Activated T-cell treated with anti-CD3 and anti-CD28 coated beads, Interleukin-2, amount 50 U/mL, for 72 hours (primary cell): ENCODE measurements around the gene KLK6. TPM values are rescaled to one million over a fixed set of nuclear protein-coding genes. Genes with fewer than 3 reads are reported as not detected.

Experiments used
- ATAC-seq, 2 donors: fragments of 150-1000 bp; cut with Tn5 transposase; replicated peaks in 1 of 2; 2 replicates each; pipeline ENCODE4 v1.10.0; 2021; ENCODE audit warnings: moderate library complexity in 2 of 2, mild to moderate bottlenecking in 1 of 2
- DNase-seq, 2 donors: peaks; one replicate each; pipeline ENCODE4 v3.0.0; 2021 to 2022; ENCODE audit warnings: mixed read lengths in 1 of 2
- H3K27ac Mint-ChIP-seq: one replicate; pipeline ENCODE4 v1.8.0; 2022; ENCODE audit warnings: mild to moderate bottlenecking, moderate library complexity, mixed read lengths
- H3K27me3 Mint-ChIP-seq: one replicate; pipeline ENCODE4 v1.8.0; 2022; ENCODE audit warnings: low read depth, mixed read lengths
- H3K36me3 Mint-ChIP-seq, 2 donors: one replicate each; pipeline ENCODE4 v1.8.0; 2022; ENCODE audit warnings: mixed read lengths in 2 of 2, mild to moderate bottlenecking in 1 of 2; ENCODE audit not compliant: insufficient read depth in 2 of 2
- H3K4me1 Mint-ChIP-seq: one replicate; pipeline ENCODE4 v1.8.0; 2022; ENCODE audit warnings: low read depth, mixed read lengths
- H3K4me3 Mint-ChIP-seq, 2 donors: one replicate each; pipeline ENCODE4 v1.8.0; 2022; ENCODE audit warnings: mild to moderate bottlenecking in 2 of 2, mixed read lengths in 2 of 2, moderate library complexity in 2 of 2
- H3K9me3 Mint-ChIP-seq, 2 donors: one replicate each; pipeline ENCODE4 v1.8.0; 2022; ENCODE audit warnings: mixed read lengths in 2 of 2
- total RNA-seq, 2 donors: library from RNA; stranded (reverse); gene quantifications; one replicate each; pipeline ENCODE4 v1.2.3, GENCODE V29; 2022

The KLK6 gene
- total RNA-seq = not detected

- Mint-ChIP-seq H3K4me3 (no peak within 1 kb of the TSS), H3K4me1 (no peaks in the 10 kb centered on the region), H3K36me3 (no peaks in the 10 kb centered on the region), H3K9me3 (no peaks in the 10 kb centered on the region), H3K27me3 (peaks cover 37% of the 10 kb centered on the region), H3K27ac (no peak within 1 kb of the TSS)
- DNase-seq (no peak), ATAC-seq (no peak)
These were observed at the start of gene KLK6 for GRCh38 chr19:50969413-50969760. Gene KLK6 (minus strand): TSS chr19:50969591. CDS start chr19:50968104, 1,487 bp downstream.

- ATAC-seq (no peak), DNase-seq (no peak)
- Mint-ChIP-seq H3K4me3 (peak overlapping the region; percentile 83 to 94), H3K36me3 (peaks cover 3 to 5% of the 10 kb centered on the region in 2 donors), H3K4me1 (peaks cover 21% of the 10 kb centered on the region), H3K27ac (no peak overlapping the region), H3K9me3 (no peaks in the 10 kb centered on the region), H3K27me3 (peaks cover 64% of the 10 kb centered on the region)
These were observed 49.6 kb upstream of the KLK6 start for GRCh38 chr19:51018745-51019543.

DNA sequence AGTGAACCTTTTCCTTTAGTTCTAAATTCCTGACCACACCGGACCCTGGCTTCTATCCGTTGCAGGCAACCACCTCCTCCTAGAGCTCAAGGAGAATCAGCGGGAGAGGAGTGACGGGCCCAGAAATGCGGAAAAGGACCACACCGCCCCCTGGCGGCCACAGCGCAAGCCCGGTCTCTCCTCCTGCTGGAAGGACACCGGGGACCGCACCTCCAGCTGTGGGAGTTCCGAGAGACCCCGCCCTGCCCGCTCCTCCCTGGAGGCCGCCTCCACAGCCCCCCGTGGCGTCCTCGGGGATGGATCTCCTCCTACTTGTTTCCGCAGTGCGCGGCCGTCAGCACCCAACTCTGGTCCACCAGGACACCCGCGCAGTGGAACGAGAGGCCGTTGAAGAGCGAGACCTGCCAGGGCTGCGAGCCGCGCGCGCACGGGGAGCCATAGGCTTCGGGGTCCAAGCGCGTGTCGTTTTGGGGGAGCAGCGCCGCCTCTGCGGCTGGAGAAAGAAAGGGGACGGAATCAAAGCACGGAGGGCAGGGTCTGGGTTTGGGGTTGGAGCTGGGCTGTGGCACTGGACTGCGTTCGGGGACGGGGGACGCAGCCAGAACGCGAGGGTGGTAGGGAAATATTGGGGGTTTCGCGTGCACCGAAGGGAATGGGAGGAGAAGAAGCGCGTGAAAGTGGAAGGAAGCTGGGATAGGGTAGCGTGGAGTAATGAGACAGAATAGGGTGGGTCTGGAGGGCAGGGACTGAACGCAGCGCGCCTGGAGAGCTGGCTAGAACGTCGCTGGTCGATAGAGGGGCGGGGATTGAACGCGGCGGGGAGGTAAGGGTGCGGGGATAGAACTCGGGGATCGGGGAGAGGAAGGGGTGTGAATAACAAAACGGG, 47.6 kb upstream of the KLK6 start:
- peak overlapping the region; percentile 50 to 70 for H3K4me3 Mint-ChIP-seq
- peaks cover 72% of the 10 kb centered on the region for H3K27me3 Mint-ChIP-seq
- ATAC-seq (peak in 1 of 2 donors; percentile 49), DNase-seq (peak; percentile 31 to 65)
- no peak overlapping the region for H3K27ac Mint-ChIP-seq
- no peaks in the 10 kb centered on the region for H3K9me3 Mint-ChIP-seq
- H3K4me1 Mint-ChIP-seq = peaks cover 21% of the 10 kb centered on the region
- peaks cover 3 to 5% of the 10 kb centered on the region in 2 donors for H3K36me3 Mint-ChIP-seq

DNA sequence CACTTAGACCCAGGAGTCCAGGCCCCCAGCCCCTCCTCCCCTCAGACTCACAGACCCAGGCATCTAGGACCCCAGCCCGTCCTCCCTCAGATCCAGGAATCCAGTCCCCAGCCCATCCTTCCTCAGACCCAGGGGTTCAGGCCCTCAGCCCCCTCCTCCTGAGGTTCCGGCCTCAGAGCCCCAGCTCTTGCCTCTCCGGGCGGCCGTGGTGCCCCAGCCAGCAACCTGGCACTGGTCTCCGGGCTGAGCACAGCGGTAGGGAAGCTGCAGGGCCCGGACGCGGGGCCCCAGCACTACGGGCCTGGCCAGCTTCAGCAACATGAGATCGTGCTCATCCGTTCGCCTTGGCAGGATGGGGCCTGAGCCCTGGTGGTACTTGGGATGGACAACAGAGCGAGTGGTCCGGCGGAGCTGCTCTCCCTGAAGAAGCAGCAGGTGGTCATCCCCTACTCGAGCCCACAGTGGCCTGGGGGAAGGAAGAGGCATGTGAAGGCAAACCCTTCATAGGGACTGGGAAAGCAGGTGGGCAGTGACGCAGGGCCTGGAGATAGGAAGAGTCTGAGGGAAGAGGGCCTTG, 46.4 kb upstream of the KLK6 start:
- H3K27me3 Mint-ChIP-seq = peaks cover 72% of the 10 kb centered on the region
- no peaks in the 10 kb centered on the region for H3K9me3 Mint-ChIP-seq
- ATAC-seq (no peak), DNase-seq (no peak)
- no peak overlapping the region for H3K4me3 Mint-ChIP-seq
- peaks cover 3 to 5% of the 10 kb centered on the region in 2 donors for H3K36me3 Mint-ChIP-seq
- peaks cover 21% of the 10 kb centered on the region for H3K4me1 Mint-ChIP-seq
- H3K27ac Mint-ChIP-seq = no peak overlapping the region

DNA sequence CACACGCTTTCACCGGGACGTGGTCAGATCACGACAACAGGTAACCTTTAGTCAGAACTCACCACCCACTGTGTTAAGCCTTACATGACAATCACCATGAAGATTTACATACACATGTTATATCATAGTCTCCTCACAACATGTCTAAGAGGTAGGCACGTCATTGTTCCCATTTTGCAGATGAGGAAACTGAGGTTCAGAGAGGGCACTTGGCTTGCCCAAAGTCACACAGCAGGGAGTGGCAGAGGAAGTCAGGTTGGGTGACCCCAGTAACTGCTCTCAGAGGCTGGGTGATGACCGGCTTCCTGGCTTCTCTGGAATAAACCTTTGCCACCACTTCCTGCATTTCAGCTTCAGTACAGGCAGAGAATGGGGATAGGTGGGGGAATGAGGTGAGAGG, 44.9 kb upstream of the KLK6 start:
- no peak for ATAC-seq
- Mint-ChIP-seq H3K4me1 (peaks cover 21% of the 10 kb centered on the region), H3K9me3 (no peaks in the 10 kb centered on the region), H3K27me3 (peaks cover 66% of the 10 kb centered on the region), H3K27ac (no peak overlapping the region), H3K4me3 (no peak overlapping the region), H3K36me3 (peaks cover 3 to 5% of the 10 kb centered on the region in 2 donors)
- no peak for DNase-seq

DNA sequence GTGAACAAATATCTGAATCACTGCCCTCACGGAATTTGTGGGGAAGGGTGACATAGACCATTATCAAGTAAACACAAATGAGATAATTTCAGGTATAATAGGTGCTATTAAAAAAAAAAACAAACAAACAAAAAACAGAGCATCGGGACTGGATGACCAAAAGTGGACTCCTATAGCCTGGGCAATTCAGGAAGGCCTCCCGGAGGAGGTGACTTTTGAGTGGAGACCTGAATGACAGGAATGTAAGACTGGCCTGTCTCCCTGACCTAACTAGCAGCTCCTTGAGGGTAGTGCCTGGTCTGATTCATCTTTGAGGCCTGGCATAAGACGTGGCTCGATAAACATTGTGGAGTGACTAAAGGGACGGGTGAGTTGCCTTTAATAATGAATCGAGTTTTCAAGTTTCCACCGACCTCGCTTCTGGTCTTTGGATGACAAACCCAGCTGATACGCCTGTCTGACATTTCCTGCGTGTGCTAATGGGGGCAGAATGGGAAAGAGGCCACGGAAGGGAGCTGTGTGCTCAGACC, 43.3 kb upstream of the KLK6 start:
- H3K27me3 Mint-ChIP-seq = peaks cover 55% of the 10 kb centered on the region
- H3K4me1 Mint-ChIP-seq = peaks cover 10% of the 10 kb centered on the region
- no peak overlapping the region for H3K4me3 Mint-ChIP-seq
- H3K36me3 Mint-ChIP-seq = peaks cover 0 to 2% of the 10 kb centered on the region in 2 donors
- no peaks in the 10 kb centered on the region for H3K9me3 Mint-ChIP-seq
- H3K27ac Mint-ChIP-seq = no peak overlapping the region
- no peak for DNase-seq
- no peak for ATAC-seq

GRCh38 chr19:51010066-51010795, 40.8 kb upstream of the KLK6 start:
- no peaks in the 10 kb centered on the region for H3K9me3 Mint-ChIP-seq
- H3K27me3 Mint-ChIP-seq = peaks cover 30% of the 10 kb centered on the region
- no peaks in the 10 kb centered on the region for H3K36me3 Mint-ChIP-seq
- no peaks in the 10 kb centered on the region for H3K4me1 Mint-ChIP-seq
- H3K27ac Mint-ChIP-seq = no peak overlapping the region
- H3K4me3 Mint-ChIP-seq = no peak overlapping the region
- no peak for ATAC-seq
- no peak for DNase-seq

DNA sequence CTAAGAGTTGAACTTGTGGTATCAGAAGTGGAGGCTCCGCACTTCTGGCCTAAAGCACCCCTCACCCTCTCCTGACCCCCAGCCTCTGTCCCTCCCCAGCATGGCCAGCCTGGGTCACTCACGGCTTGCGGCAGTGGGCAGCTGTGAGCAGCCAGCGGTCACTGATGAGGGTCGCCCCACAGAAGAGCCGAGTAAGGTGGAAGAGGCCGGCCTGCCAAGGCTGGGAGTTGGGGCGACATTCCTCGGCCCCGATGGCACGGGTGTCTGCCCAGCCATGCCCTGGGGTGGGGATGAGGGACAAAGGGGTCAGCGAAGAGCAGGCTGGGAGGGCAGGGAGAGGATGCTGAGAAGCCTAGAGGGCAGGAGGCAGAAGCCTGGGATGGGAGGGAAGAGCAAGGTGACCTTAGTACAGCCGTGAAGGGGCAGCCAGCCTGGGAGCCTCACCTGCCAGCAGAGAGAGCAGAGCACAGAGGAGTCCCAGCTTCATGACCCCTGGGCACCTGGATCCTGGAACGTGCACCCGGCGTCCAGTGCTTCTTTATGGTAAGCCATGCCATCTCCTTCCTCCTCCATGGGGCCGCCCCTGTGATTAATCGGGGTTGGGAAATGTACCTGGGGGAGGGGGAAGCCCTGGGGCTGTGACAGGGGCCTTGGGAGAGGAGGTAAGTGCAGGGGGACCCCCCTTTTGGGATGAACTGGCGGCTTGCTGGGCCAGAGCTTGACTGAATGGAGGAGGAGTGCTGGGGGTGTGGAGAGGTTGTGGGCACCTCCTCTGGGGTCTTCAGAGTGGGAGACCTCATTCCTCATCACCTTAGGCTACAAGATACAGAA, 39.9 kb upstream of the KLK6 start:
- no peak overlapping the region for H3K4me3 Mint-ChIP-seq
- H3K27ac Mint-ChIP-seq = no peak overlapping the region
- DNase-seq = no peak
- peaks cover 20% of the 10 kb centered on the region for H3K27me3 Mint-ChIP-seq
- no peaks in the 10 kb centered on the region for H3K4me1 Mint-ChIP-seq
- no peaks in the 10 kb centered on the region for H3K9me3 Mint-ChIP-seq
- no peak for ATAC-seq
- H3K36me3 Mint-ChIP-seq = no peaks in the 10 kb centered on the region

- Mint-ChIP-seq H3K9me3 (no peaks in the 10 kb centered on the region), H3K4me1 (no peaks in the 10 kb centered on the region), H3K27me3 (peaks cover 13% of the 10 kb centered on the region), H3K36me3 (no peaks in the 10 kb centered on the region), H3K27ac (no peak overlapping the region), H3K4me3 (no peak overlapping the region)
- ATAC-seq (no peak), DNase-seq (no peak)
These were observed 38.1 kb upstream of the KLK6 start for GRCh38 chr19:51007488-51007887.

DNA sequence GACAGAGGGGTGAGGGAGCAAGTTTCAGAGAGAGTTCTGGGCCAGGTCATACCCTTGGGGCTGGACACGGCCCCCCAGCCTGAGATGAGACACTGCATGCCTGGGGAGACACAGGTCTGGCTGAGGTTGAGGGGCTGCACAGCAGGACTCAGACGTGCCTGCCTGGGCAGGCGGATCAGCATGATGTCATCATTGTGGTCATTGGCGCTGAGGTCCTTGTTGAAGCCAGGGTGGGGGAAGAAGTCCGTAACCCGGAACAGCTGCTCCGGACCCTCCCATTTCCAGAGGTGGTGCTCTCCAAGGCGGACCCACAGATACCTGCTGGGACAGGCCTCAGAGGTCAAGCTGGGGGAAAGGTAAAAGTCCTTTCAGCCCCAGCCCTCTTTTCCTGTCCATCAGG, 37.0 kb upstream of the KLK6 start:
- Mint-ChIP-seq H3K36me3 (no peaks in the 10 kb centered on the region), H3K9me3 (no peaks in the 10 kb centered on the region), H3K27me3 (peaks cover 24% of the 10 kb centered on the region), H3K4me3 (no peak overlapping the region), H3K4me1 (no peaks in the 10 kb centered on the region), H3K27ac (no peak overlapping the region)
- ATAC-seq (no peak), DNase-seq (no peak)

DNA sequence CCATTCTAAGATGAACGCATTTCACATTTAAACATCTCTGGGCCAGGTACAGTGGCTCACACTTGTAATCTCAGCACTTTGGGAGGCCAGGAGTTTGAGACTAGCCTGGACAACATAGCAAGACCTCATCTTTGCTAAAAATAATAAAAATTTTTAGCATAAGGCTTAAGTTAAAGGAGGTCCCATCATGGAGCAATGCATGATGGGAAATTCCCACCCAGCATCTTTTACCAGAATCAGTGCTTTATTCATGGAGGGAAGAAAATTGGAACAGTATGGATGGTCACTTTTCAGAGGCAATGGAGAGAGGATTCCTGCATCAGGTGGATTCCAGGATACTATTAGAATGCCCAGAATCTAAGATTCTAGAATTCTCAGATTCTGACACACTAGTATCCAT, 35.9 kb upstream of the KLK6 start:
- DNase-seq (no peak), ATAC-seq (no peak)
- Mint-ChIP-seq H3K4me1 (no peaks in the 10 kb centered on the region), H3K9me3 (no peaks in the 10 kb centered on the region), H3K4me3 (no peak overlapping the region), H3K27ac (no peak overlapping the region), H3K36me3 (no peaks in the 10 kb centered on the region), H3K27me3 (peaks cover 18% of the 10 kb centered on the region)

DNA sequence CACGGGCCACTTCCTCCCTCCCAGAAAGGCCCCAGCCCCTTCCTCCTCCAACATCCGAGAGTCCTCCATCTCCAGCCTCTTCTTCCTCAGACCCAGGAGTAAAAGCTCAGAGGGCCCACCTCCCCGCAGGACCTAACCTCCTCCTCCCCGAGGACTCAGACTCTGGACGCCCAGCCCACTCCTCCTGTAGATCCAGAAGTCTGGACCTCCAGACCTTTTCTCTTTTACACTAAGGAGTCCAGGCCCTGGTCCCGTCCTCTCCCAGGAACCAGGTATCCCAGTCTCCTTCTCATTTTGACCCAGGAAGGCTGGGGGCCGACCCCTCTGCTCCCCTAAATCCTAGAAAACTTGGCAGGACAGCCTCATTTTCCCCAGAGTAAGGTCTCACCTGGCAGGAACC, 33.9 kb upstream of the KLK6 start:
- DNase-seq (no peak), ATAC-seq (no peak)
- Mint-ChIP-seq H3K4me1 (no peaks in the 10 kb centered on the region), H3K36me3 (no peaks in the 10 kb centered on the region), H3K9me3 (no peaks in the 10 kb centered on the region), H3K27me3 (peaks cover 23% of the 10 kb centered on the region), H3K4me3 (no peak overlapping the region), H3K27ac (no peak overlapping the region)
